GM23338 (cell line): Measurements from ENCODE around the gene RAB40C.

ENCODE experiments used
- CTCF ChIP-seq, 2 experiments: fragments of 200-600 bp in 1 of 2; sonication (generic) in 1 of 2; conservative IDR thresholded peaks; 2 replicates each; pipeline versions ENCODE4 v1.5.1 to v1.6.1; 2016 to 2017; ENCODE audit warnings: antibody characterized with exemption in 2 of 2, low read depth in 2 of 2, mild to moderate bottlenecking in 2 of 2, moderate library complexity in 1 of 2
- EZH2 ChIP-seq: fragments of 200-600 bp; sonication (generic); IDR thresholded peaks from one replicate; pipeline ENCODE4 v1.8.0; 2017; ENCODE audit warnings: antibody characterized with exemption, mild to moderate bottlenecking, low read depth; ENCODE audit not compliant: unreplicated experiment

GRCh38 chr16:568401-569258 is 21.2 kb upstream of the RAB40C start:
- TF ChIP-seq EZH2 (no peak), CTCF (conservative IDR thresholded peaks at IDR 0.05; ENCODE audit: low read depth in 2 of 2) (no peak)
